Cardiac fibroblast (primary cell): ENCODE results near the gene ARHGAP26.

ENCODE experiments used
- DNase-seq, 2 donors: peaks; one replicate each; pipeline versions ENCODE4 v3.0.0 to v3.0.0-alpha.2; 2010; ENCODE audit warnings: low read depth in 2 of 2
- H3K4me3 ChIP-seq, 2 donors: replicated peaks in 1 of 2; 1 replicate in 1 of 2; 2 replicates in 1 of 2; pipeline ENCODE4 v1.5.1; 2011; ENCODE audit warnings: low read depth in 2 of 2, low read length in 2 of 2, mild to moderate bottlenecking in 2 of 2, moderate library complexity in 1 of 2
- CTCF ChIP-seq: IDR thresholded peaks from one replicate; pipeline ENCODE4 v1.5.1; 2011; ENCODE audit warnings: low read depth, mild to moderate bottlenecking, low read length, inconsistent platforms

Gene ARHGAP26

DNA sequence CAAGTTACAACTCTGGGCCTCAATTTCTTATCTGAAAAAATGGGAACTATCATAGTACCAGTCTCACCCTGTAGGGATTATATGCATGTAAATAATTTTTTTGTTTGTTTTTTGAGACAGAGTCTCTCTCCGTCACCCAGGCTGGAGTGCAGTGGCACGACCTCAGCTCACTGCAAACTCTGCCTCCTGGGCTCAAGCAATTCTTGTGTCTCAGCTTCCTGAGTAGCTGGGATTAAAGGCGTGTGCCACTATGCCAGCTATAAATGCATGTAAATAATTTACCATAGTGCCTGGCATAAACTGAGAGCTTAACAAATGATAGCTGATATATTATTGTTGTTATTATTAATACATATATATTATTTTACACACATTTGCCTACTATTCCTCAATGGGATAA lies 3.0 kb upstream of the ARHGAP26 start:
- H3K4me3 ChIP-seq: no peak overlapping the region
- TF ChIP-seq CTCF: no peak
- no peak for DNase-seq

DNA sequence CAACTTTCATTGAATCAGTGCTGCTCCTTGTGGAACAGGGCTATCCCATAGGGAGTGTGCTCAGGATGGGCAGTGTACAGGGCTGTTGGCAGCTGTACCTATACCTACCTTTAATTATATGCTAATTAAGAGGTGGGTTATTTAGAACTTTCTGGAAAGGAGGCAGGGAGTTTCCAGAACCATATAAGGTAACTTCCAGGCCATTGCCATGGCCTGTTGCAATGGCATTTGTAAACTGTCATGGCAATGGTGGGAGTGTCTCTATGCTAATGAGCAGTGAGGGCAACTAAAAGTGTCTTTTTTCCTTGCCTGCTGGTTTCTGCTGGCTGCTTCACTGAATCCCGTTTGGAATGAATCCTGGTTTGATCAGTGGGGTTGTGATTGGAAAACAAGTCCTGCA lies 2.3 kb upstream of the ARHGAP26 start:
- no peak for TF ChIP-seq CTCF
- no peak for DNase-seq
- H3K4me3 ChIP-seq: no peak overlapping the region

DNA sequence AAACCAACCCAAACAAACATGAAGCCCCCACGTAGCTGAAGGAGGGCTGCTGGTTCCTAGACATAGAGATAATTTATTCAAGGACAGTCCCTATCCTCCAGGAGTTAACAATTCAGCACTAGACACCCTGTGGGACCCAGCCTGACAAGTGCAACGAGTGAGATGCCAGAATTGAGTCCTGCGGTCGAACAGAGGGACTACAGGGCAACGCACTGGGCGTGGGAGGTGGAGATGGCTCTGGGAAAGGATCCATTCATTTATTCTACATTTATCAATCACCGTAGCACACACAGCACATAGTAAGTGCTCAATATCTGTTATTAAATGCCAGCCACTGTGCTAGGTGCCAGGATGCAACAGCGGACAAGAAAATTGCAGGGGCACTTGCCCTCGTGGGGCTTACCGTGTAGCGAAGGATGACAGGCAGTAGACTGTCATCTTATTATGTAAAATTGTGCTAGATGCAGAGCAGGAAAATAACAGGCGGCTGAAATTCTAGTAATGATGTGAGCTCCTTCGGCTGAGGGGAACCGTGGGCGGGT lies 855 bp upstream of the ARHGAP26 start:
- H3K4me3 ChIP-seq: peak overlapping the region; percentile 94 to 95
- peak; percentile 6 for TF ChIP-seq CTCF
- DNase-seq: no peak

DNA sequence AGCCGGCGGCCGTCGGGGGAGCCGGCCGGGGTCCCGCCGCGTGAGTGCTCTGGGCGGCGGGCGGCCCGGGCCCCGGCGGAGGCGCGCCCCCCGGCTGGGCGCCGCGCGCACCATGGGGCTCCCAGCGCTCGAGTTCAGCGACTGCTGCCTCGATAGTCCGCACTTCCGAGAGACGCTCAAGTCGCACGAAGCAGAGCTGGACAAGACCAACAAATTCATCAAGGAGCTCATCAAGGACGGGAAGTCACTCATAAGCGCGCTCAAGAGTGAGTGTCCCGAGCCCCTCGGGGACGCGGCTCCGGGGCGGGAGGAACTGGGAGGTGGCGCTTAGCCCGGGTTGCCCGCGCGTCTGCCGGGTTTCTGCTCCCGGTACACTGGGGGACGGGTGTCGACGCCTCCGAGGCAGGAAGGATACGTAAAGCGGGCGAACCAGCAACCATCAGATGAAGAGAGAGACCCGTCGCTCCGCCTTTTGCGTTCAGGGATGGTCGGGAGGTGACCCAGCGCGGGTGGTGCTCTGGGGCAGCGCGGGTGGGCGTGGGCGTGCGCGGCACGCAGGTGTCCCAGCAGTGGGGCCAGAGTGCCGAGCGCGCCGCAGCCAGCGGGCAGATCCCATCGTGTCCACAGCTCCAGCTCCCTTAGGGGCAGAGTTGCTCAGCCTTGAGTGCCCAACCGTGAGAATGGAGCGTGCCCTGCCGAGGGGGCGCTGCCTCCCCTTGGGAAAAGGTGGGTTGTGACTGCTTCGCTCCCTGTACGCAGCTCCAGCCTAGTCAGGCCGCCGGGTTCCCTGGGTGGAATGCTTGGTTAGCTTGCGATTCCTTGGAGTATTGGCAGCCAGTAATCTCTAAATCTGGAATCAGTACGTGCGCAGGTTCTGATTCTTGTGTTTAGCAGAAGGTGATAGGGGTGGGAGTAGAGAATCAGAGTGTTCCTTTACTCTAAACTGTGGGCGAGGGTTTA lies 753 bp downstream of the ARHGAP26 start:
- TF ChIP-seq CTCF: no peak
- DNase-seq: peak; percentile 39 to 43

DNA sequence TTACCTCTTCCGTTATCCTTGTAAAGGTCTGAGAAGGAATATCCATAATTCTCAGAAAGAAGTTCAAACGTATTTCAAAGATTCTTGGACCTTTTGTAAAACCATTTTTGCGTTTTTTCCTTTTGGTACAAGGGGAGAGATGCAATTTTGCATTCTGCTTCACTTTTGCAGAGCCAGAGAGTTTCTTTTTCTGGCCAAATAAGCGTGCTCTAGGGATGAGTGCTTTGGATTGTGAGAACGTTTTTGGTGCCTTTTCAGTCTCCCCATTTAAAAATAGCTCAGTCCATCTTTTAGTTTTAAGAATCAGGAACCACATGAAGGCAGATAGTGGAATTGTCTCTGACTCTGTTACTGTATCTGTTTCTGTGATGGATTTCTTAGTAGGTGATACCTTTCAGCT lies 1.5 kb downstream of the ARHGAP26 start:
- H3K4me3 ChIP-seq: peak overlapping the region; percentile 94 to 95
- no peak for TF ChIP-seq CTCF

More for the DNA sequence above, 753 bp downstream of the ARHGAP26 start:
- peak overlapping the region; percentile 94 to 95 for H3K4me3 ChIP-seq

DNA sequence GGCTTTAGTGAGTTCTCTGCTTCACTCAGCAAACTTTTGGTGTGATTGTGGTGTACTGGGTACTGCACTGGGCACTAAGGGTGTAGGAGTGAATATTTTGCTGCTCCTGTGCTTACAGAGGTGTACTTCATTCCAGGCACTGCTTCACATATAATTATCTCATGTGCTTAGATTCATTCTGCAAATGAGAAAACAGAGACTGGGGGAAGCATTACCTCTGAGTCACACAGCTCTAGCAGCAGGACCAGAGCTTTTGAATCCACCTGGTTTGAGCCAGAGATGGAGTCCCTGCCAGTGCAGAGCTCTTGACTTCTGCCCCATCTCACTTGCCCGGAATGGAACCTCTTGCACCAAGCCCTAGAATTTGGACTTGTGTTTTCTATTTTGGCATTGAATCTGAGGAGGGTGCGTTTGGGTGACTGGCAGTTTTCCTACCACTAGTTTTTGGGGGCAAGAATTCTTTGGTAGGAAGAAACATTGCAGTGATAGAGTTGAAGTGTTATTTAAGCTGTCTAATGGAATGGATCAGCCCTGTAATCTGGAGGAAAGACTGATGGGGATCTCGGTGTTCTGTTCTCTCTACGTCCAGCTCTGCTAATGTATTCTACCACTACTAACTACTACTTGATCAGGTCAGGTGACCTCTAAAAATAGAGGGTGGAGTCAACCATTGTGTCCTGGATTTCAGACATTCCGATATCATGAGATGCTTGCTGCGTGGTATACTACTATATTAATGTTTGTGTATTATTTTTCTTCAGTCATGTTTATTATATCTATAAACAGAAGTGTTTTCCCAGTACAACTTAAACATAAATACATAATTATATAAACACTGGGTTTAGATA lies 2.5 kb downstream of the ARHGAP26 start:
- TF ChIP-seq CTCF: no peak
- no peak overlapping the region for H3K4me3 ChIP-seq
- no peak for DNase-seq

More for the DNA sequence above, 1.5 kb downstream of the ARHGAP26 start:
- DNase-seq: no peak
